ENCODE results near the gene CD58. TPM values are rescaled to one million over a fixed set of nuclear protein-coding genes. Genes with fewer than 3 reads are reported as not detected.

Gene CD58
- total RNA-seq, 1 experiment from 2014 or later, result 18.9 TPM

- no TSS peak for BruUV-seq (replicated peaks)
- no peaks in the 10 kb centered on the region for H3K9me3 Mint-ChIP-seq (ENCODE audit: low read depth, unreplicated experiment)
- no peaks in the 10 kb centered on the region for H3K27me3 Mint-ChIP-seq (ENCODE audit: unreplicated experiment)
- no peak for DNase-seq
- H3K27ac Mint-ChIP-seq (ENCODE audit: unreplicated experiment), result peak overlapping the region; percentile 0
- no peak for TF ChIP-seq CTCF (IDR thresholded peaks at IDR 0.05; ENCODE audit: unreplicated experiment)
- peaks cover 60% of the 10 kb centered on the region for H3K4me1 Mint-ChIP-seq (ENCODE audit: low read depth, unreplicated experiment)
- intact Hi-C loops (cut with micrococcal nuclease; ENCODE audit: unreplicated experiment), result no loop called here
- CTCF ChIA-PET, result interaction anchor here (1.9 kb wide), 1 partner anchor 362 kb away, joined by 5 read pairs; no protein-coding TSS in a partner anchor
- H3K36me3 Mint-ChIP-seq (ENCODE audit: insufficient read depth, unreplicated experiment), result peaks cover 4% of the 10 kb centered on the region
- H3K4me3 Mint-ChIP-seq (ENCODE audit: low read depth, unreplicated experiment), result no peak overlapping the region
These were observed 69.5 kb downstream of the CD58 start for GRCh38 chr1:116501125-116501869.

GRCh38 chr1:116498789-116499628 is 71.8 kb downstream of the CD58 start:
- CTCF ChIA-PET, result interaction anchor here (0.6 to 3.6 kb wide), 9 partner anchors 9 to 406 kb away, joined by 3 to 93 read pairs (median 4); no protein-coding TSS in a partner anchor
- TF ChIP-seq CTCF (IDR thresholded peaks at IDR 0.05; ENCODE audit: unreplicated experiment), result peak; percentile 80
- no peak overlapping the region for H3K4me3 Mint-ChIP-seq (ENCODE audit: low read depth, unreplicated experiment)
- no TSS peak for BruUV-seq (replicated peaks)
- no peaks in the 10 kb centered on the region for H3K9me3 Mint-ChIP-seq (ENCODE audit: low read depth, unreplicated experiment)
- peak; percentile 75 for DNase-seq
- H3K27me3 Mint-ChIP-seq (ENCODE audit: unreplicated experiment), result no peaks in the 10 kb centered on the region
- no peak overlapping the region for H3K27ac Mint-ChIP-seq (ENCODE audit: unreplicated experiment)
- intact Hi-C loops (cut with micrococcal nuclease; ENCODE audit: unreplicated experiment), result loop anchor here (2.0 kb wide), 1 partner anchor 360 kb away; no protein-coding TSS in a partner anchor
- H3K36me3 Mint-ChIP-seq (ENCODE audit: insufficient read depth, unreplicated experiment), result peaks cover 4% of the 10 kb centered on the region
- peaks cover 62% of the 10 kb centered on the region for H3K4me1 Mint-ChIP-seq (ENCODE audit: low read depth, unreplicated experiment)

- no peak for DNase-seq
- no TSS peak for BruUV-seq (replicated peaks)
- H3K36me3 Mint-ChIP-seq (ENCODE audit: insufficient read depth, unreplicated experiment), result peaks cover 4% of the 10 kb centered on the region
- TF ChIP-seq CTCF (IDR thresholded peaks at IDR 0.05; ENCODE audit: unreplicated experiment), result no peak
- H3K4me1 Mint-ChIP-seq (ENCODE audit: low read depth, unreplicated experiment), result peaks cover 61% of the 10 kb centered on the region
- H3K27me3 Mint-ChIP-seq (ENCODE audit: unreplicated experiment), result no peaks in the 10 kb centered on the region
- intact Hi-C loops (cut with micrococcal nuclease; ENCODE audit: unreplicated experiment), result loop anchor here (2.0 kb wide), 1 partner anchor 359 kb away; no protein-coding TSS in a partner anchor
- no peak overlapping the region for H3K4me3 Mint-ChIP-seq (ENCODE audit: low read depth, unreplicated experiment)
- CTCF ChIA-PET, result interaction anchor here (3.6 kb wide), 1 partner anchor 358 kb away, joined by 93 read pairs; no protein-coding TSS in a partner anchor
- no peaks in the 10 kb centered on the region for H3K9me3 Mint-ChIP-seq (ENCODE audit: low read depth, unreplicated experiment)
- H3K27ac Mint-ChIP-seq (ENCODE audit: unreplicated experiment), result no peak overlapping the region
These were observed 73.2 kb downstream of the CD58 start for GRCh38 chr1:116497656-116498055.

- intact Hi-C loops (cut with micrococcal nuclease; ENCODE audit: unreplicated experiment), result no loop called here
- H3K27me3 Mint-ChIP-seq (ENCODE audit: unreplicated experiment), result no peaks in the 10 kb centered on the region
- no peak for TF ChIP-seq CTCF (IDR thresholded peaks at IDR 0.05; ENCODE audit: unreplicated experiment)
- CTCF ChIA-PET, result interaction anchor here (1.5 to 3.6 kb wide), 2 partner anchors 357 to 358 kb away, joined by 8 to 93 read pairs; no protein-coding TSS in a partner anchor
- no peaks in the 10 kb centered on the region for H3K9me3 Mint-ChIP-seq (ENCODE audit: low read depth, unreplicated experiment)
- H3K4me1 Mint-ChIP-seq (ENCODE audit: low read depth, unreplicated experiment), result peaks cover 62% of the 10 kb centered on the region
- DNase-seq, result no peak
- no TSS peak for BruUV-seq (replicated peaks)
- peak overlapping the region; percentile 73 for H3K27ac Mint-ChIP-seq (ENCODE audit: unreplicated experiment)
- H3K4me3 Mint-ChIP-seq (ENCODE audit: low read depth, unreplicated experiment), result no peak overlapping the region
- peaks cover 4% of the 10 kb centered on the region for H3K36me3 Mint-ChIP-seq (ENCODE audit: insufficient read depth, unreplicated experiment)
These were observed 73.9 kb downstream of the CD58 start for GRCh38 chr1:116496898-116497297.

Data from Calu3 (cell line).